Transverse colon (tissue), 4 donors: ENCODE results near the gene DENND6B. TPM values are rescaled to one million over a fixed set of nuclear protein-coding genes. Genes with fewer than 3 reads are reported as not detected.

ENCODE experiments used
- DNase-seq: peaks from one replicate; pipeline ENCODE4 v3.0.0-alpha.2; 2019
- H3K27ac ChIP-seq, 4 donors: fragments of 200-600 bp; sonication (generic); 2 replicates each; pipeline ENCODE4 v1.5.1; 2016 to 2018; ENCODE audit warnings: inconsistent platforms in 4 of 4
- H3K27me3 ChIP-seq: fragments of 200-600 bp; sonication (generic); 2 replicates; pipeline ENCODE4 v1.5.1; 2017; ENCODE audit warnings: inconsistent platforms
- H3K36me3 ChIP-seq, 4 donors: fragments of 200-600 bp; sonication (generic); 2 replicates each; pipeline ENCODE4 v1.5.1; 2017 to 2019; ENCODE audit warnings: inconsistent platforms in 4 of 4
- H3K4me1 ChIP-seq, 4 donors: fragments of 200-600 bp; sonication (generic); 2 replicates each; pipeline ENCODE4 v1.5.1; 2017 to 2020; ENCODE audit warnings: inconsistent platforms in 4 of 4
- H3K4me3 ChIP-seq, 4 donors: fragments of 200-600 bp; sonication (generic); 1 replicate in 1 of 4; 2 replicates in 3 of 4; pipeline versions ENCODE4 v1.5.1 to v1.6.1; 2017 to 2019; ENCODE audit warnings: inconsistent platforms in 4 of 4
- H3K9me3 ChIP-seq, 2 donors: fragments of 200-600 bp; sonication (generic); 2 replicates each; pipeline ENCODE4 v1.5.1; 2017 to 2019; ENCODE audit warnings: inconsistent platforms in 2 of 2
- EP300 ChIP-seq: sonication (generic); formaldehyde crosslinking; IDR thresholded peaks from one replicate; pipeline ENCODE4 v1.6.1; 2017; ENCODE audit warnings: antibody characterized with exemption, low read depth
- POLR2A ChIP-seq: fragments of 450-650 bp; IDR thresholded peaks from one replicate; pipeline ENCODE4 v1.6.1; 2016; ENCODE audit warnings: antibody characterized with exemption, mild to moderate bottlenecking, moderate library complexity
- POLR2AphosphoS5 ChIP-seq, 3 donors: sonication (generic); formaldehyde crosslinking; IDR thresholded peaks; one replicate each; pipeline ENCODE4 v1.6.1; 2016; ENCODE audit warnings: antibody characterized with exemption in 3 of 3
- WGBS, 2 donors: methylation state at CpG; one replicate each; pipeline ENCODE4 v1.1.5; 2018; ENCODE audit warnings: low coverage in 1 of 2; 5-methylcytosine and 5-hydroxymethylcytosine counted together
- in situ Hi-C, 4 donors: fragments of 200-750 bp; cut with MboI; loops; one replicate each; pipeline versions ENCODE4 v1.15.0 to v1.15.1; 2017; ENCODE audit warnings: low sequenced_read_pairs in 3 of 4, low pct_ligation_motif_present in 1 of 4, low pct_unique_long_range_greater_than_20kb in 1 of 4
- intact Hi-C: fragments of 100-400 bp; cut with DNase I; formaldehyde crosslinking; loops from one replicate; pipeline ENCODE4 v1.15.1; 2023; ENCODE audit warnings: low total_unique reads
- total RNA-seq, 4 donors: library from RNA; depleted of rRNA; stranded (reverse); fragments of >200 nt; gene quantifications; one replicate each; pipeline ENCODE4 v1.1.0, GENCODE V29; 2016
- TF ChIP-seq, protein P1 (sequence below), 5 experiments: fragments of 200-600 bp in 3 of 5; fragments of 450-650 bp in 2 of 5; sonication (generic) in 3 of 5; IDR thresholded peaks; 1 replicate in 2 of 5; 2 replicates in 3 of 5; pipeline ENCODE4 v1.5.1; 2016 to 2017; ENCODE audit warnings: antibody characterized with exemption in 5 of 5, inconsistent platforms in 3 of 5, mild to moderate bottlenecking in 2 of 5, moderate library complexity in 1 of 5

The DENND6B gene
- total RNA-seq, 4 donors from 2014 or later: 3.2 to 22.7 (median 8.3) TPM

DNA sequence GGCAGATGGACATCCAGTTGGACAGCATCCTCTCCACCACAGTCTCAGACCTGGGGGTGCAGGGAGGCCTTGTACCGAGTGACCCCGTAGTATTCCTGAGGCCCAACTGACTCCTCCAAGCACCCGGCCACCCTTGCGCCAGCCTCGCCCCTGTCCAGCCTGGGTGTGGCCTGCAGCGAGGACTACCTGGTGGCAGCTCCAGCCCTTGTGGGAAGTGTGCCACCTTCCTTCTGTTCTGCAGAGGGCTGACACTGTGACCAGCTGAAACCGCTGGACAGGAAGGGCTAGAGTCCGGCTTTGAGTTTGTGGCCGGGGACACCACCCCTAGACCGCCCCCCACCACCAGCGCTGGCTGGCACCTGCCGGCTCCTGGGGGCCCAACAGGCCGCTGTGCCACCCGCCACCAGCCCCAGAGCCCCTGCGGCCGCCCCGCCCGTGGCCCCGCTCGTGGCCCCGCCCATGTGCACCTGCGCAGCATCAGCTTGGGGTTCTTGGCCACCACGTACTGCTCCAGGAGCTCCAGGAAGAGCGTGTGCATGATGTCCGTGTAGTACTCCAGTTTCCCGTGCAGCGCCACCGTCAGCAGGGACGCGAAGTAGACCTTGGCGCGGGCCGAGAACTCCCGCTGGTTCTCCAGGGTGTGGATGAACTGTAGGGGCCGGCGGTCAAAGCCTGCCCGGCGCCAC is 46.6 kb downstream of the DENND6B start:
- Histone ChIP-seq H3K4me1 (no peaks in the 10 kb centered on the region), H3K4me3 (no peak overlapping the region), H3K36me3 (peaks cover 0 to 52% (median 21%) of the 10 kb centered on the region in 4 donors), H3K9me3 (no peaks in the 10 kb centered on the region), H3K27ac (no peak overlapping the region), H3K27me3 (no peaks in the 10 kb centered on the region)
- intact Hi-C loops: no loop called here
- DNase-seq: no peak
- in situ Hi-C loops: no loop called here
- WGBS, 2 donors: 94% methylated on average over 28 of the region's 38 CpGs; no CpG with 5 or more reads in 1 of the 2 donors
- TF ChIP-seq, protein P1, sequence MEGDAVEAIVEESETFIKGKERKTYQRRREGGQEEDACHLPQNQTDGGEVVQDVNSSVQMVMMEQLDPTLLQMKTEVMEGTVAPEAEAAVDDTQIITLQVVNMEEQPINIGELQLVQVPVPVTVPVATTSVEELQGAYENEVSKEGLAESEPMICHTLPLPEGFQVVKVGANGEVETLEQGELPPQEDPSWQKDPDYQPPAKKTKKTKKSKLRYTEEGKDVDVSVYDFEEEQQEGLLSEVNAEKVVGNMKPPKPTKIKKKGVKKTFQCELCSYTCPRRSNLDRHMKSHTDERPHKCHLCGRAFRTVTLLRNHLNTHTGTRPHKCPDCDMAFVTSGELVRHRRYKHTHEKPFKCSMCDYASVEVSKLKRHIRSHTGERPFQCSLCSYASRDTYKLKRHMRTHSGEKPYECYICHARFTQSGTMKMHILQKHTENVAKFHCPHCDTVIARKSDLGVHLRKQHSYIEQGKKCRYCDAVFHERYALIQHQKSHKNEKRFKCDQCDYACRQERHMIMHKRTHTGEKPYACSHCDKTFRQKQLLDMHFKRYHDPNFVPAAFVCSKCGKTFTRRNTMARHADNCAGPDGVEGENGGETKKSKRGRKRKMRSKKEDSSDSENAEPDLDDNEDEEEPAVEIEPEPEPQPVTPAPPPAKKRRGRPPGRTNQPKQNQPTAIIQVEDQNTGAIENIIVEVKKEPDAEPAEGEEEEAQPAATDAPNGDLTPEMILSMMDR (IDR thresholded peaks at IDR 0.05): no peak
- TF ChIP-seq POLR2A (no peak), POLR2AphosphoS5 (IDR thresholded peaks at IDR 0.05) (no peak), EP300 (no peak)

DNA sequence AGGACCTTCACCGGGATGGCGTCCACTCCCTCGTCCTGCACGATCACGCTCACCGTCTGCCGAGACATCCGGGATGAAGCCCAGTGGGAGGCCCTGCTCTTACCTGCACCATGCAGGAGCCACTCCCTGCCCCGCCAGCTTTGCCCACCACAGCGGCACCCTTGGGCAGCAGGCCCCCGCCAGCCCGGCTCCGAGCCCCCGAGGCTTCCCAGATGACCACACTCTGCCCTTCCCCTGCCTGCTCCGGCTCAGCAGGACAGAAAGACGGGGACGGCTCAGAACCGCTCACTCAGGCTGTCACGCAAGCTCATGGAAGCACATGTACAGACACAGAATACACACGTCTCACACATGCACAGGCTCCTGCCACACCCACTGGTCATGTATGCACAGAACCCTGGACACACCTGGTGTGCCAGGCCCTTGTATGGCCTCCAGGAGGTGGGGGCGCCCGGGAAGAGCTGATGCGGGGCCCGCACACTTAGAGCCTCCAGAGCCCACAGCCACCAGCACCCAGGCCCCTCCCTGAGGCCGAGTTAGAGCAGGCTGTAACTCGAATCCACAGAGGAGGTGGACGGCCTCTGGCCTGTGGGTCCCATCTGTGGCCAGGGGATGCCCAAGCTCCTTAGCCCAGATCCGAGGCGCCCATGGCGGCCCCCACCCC is 47.7 kb downstream of the DENND6B start:
- Histone ChIP-seq H3K27me3 (no peaks in the 10 kb centered on the region), H3K9me3 (no peaks in the 10 kb centered on the region), H3K4me3 (no peak overlapping the region), H3K4me1 (no peaks in the 10 kb centered on the region), H3K27ac (no peak overlapping the region), H3K36me3 (peaks cover 0 to 52% (median 22%) of the 10 kb centered on the region in 4 donors)
- intact Hi-C loops (loop anchor here (5.0 kb wide), 1 partner anchor 48 kb away; the partner anchor contains the start of gene DENND6B), in situ Hi-C loops (loop anchor here in 2 of 4 donors (5.0 to 10.0 kb wide), 2 partner anchors 48 to 56 kb away; partner anchors contain the start of gene DENND6B (in 1 of the 2))
- WGBS, 2 donors: 91% methylated on average over 26 of the region's 30 CpGs; no CpG with 5 or more reads in 1 of the 2 donors
- TF ChIP-seq POLR2A (no peak), POLR2AphosphoS5 (IDR thresholded peaks at IDR 0.05) (no peak), EP300 (no peak)
- TF ChIP-seq, protein P1 (IDR thresholded peaks at IDR 0.05): no peak
- no peak for DNase-seq

DNA sequence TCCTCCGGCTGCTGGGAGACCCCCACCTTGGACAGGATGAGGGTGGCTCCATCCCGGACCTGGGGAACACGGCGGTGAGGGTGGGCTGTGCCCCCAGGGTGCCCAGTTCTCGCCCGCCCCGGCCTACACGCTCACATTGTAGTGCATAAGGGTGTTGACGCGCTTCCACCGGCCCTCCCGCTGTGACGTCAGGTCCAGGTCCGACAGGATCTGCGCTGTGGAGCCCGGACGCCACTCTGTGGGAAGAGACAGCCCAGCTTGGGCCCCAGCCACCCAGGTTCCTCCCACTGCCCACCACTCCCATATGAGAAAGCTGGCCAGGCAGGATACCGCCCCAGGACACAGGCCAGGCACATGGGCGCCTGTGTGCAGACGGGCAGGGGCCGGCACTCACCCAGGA is 48.4 kb downstream of the DENND6B start:
- TF ChIP-seq POLR2A: no peak
- TF ChIP-seq, protein P1 (IDR thresholded peaks at IDR 0.05): no peak
- TF ChIP-seq POLR2AphosphoS5 (IDR thresholded peaks at IDR 0.05): no peak
- no peak for TF ChIP-seq EP300
- WGBS, 2 donors: 96% methylated on average over 21 of the region's 21 CpGs; no CpG with 5 or more reads in 1 of the 2 donors
- in situ Hi-C loops: loop anchor here in 2 of 4 donors (5.0 to 10.0 kb wide), 2 partner anchors 49 to 56 kb away; partner anchors contain the start of gene DENND6B (in 1 of the 2)
- no peak for DNase-seq
- peaks cover 0 to 52% (median 22%) of the 10 kb centered on the region in 4 donors for H3K36me3 ChIP-seq
- H3K4me3 ChIP-seq: no peak overlapping the region
- intact Hi-C loops: loop anchor here (5.0 kb wide), 1 partner anchor 49 kb away; the partner anchor contains the start of gene DENND6B
- no peaks in the 10 kb centered on the region for H3K4me1 ChIP-seq
- no peaks in the 10 kb centered on the region for H3K27me3 ChIP-seq
- H3K9me3 ChIP-seq: no peaks in the 10 kb centered on the region
- no peak overlapping the region for H3K27ac ChIP-seq

DNA sequence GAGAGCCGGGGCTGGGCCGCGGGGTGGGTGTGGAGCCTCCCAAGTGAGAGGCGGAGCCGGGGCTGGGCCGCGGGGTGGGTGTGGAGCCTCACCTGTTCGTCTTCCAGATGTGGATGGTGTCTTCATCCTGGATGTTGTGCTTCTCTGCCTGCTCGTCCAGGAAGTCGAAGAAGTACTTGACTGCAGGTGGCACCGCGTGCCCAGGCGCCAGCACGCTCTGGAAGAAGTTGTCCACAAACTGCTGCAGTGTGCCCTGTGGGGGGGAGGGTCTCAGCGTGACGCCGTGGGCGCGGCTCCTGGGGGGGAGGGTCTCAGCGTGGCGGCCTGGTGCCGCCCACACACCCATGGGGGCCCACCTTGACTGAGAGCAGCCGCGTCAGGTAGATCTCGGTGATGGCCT is 49.1 kb downstream of the DENND6B start:
- H3K4me3 ChIP-seq: no peak overlapping the region
- no peaks in the 10 kb centered on the region for H3K9me3 ChIP-seq
- TF ChIP-seq POLR2AphosphoS5 (IDR thresholded peaks at IDR 0.05) (no peak), POLR2A (no peak), EP300 (no peak)
- TF ChIP-seq, protein P1 (IDR thresholded peaks at IDR 0.05): no peak
- in situ Hi-C loops (loop anchor here in 2 of 4 donors (5.0 to 10.0 kb wide), 2 partner anchors 50 to 57 kb away; partner anchors contain the start of gene DENND6B (in 1 of the 2)), intact Hi-C loops (loop anchor here (5.0 kb wide), 1 partner anchor 50 kb away; the partner anchor contains the start of gene DENND6B)
- no peak overlapping the region for H3K27ac ChIP-seq
- no peaks in the 10 kb centered on the region for H3K27me3 ChIP-seq
- WGBS, 2 donors: 81% methylated on average over 24 of the region's 25 CpGs; no CpG with 5 or more reads in 1 of the 2 donors
- peaks cover 0 to 47% (median 20%) of the 10 kb centered on the region in 4 donors for H3K36me3 ChIP-seq
- no peak for DNase-seq
- no peaks in the 10 kb centered on the region for H3K4me1 ChIP-seq
